AG10803 (cell line): Measurements from ENCODE around the gene ASB8.

Source experiments
- DNase-seq: peaks from one replicate; pipeline ENCODE4 v3.0.0; 2010; ENCODE audit warnings: low read depth
- H3K4me3 ChIP-seq: 2 replicates; pipeline ENCODE4 v1.5.1; 2011; ENCODE audit warnings: mild to moderate bottlenecking, low read length, control low read depth
- TF ChIP-seq, protein P1 (sequence below): conservative IDR thresholded peaks from 2 replicates; pipeline ENCODE4 v1.5.1; 2011; ENCODE audit warnings: mild to moderate bottlenecking, low read length, control low read depth, inconsistent platforms

The ASB8 gene

DNA sequence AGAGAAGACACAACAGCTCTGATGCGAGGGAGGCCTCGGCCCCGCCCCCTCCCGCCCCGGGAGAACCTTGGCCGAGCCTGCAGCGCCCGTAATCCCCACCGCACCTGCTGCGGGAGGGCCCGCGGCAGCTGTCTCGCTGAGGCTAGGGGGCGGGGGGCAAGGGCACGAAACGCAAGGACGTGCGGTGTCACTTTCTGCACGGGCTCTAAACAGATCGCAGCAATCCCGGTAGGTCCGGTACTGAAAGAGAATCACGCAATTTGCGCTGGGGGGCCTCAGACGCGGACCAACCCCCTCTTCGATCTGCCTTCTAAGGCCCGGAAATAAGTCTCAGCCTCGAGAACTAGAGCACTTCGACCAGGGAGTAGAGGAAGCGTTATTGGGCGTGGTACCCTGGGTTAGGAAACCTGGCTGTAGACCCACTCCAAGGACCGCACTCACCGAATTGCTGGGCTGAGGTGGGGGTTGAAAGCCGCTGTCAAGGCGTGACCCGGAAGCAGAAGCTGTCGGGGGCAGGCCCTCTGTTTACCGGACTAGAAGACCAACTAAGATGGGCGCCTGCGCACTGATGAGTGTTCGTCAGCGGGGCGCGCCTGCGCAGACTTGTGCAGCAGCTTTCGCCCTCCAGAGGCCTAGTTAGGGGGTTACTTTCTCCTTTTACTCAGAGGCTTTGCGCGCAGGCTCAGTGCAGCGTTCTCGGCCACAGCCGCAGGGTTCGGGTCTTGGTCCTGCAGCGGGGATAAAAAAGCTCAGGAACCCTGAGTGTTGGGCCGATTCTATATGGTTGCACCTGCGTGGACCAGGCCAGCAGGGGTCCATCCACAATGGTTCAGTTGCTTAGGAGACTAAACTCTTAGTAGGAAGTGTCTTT, at the start of gene ASB8:
Gene ASB8, minus strand, starts transcription at position 498 of the 871 bp plus-strand sequence. CDS start 4,019 bp downstream, outside the sequence.
- peak within 1 kb of the TSS; percentile 99 for H3K4me3 ChIP-seq
- TF ChIP-seq, protein P1, sequence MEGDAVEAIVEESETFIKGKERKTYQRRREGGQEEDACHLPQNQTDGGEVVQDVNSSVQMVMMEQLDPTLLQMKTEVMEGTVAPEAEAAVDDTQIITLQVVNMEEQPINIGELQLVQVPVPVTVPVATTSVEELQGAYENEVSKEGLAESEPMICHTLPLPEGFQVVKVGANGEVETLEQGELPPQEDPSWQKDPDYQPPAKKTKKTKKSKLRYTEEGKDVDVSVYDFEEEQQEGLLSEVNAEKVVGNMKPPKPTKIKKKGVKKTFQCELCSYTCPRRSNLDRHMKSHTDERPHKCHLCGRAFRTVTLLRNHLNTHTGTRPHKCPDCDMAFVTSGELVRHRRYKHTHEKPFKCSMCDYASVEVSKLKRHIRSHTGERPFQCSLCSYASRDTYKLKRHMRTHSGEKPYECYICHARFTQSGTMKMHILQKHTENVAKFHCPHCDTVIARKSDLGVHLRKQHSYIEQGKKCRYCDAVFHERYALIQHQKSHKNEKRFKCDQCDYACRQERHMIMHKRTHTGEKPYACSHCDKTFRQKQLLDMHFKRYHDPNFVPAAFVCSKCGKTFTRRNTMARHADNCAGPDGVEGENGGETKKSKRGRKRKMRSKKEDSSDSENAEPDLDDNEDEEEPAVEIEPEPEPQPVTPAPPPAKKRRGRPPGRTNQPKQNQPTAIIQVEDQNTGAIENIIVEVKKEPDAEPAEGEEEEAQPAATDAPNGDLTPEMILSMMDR: peak; percentile 55
- DNase-seq: peak; percentile 96

GRCh38 chr12:48203192-48203591, 45.9 kb upstream of the ASB8 start, which contains the start of gene OR10AD1:
Gene OR10AD1, minus strand, starts transcription at chr12:48203292. Its CDS starts 0 bp downstream, at chr12:48203292.
- TF ChIP-seq, protein P1: no peak
- H3K4me3 ChIP-seq: no peak within 1 kb of the TSS
- no peak for DNase-seq

DNA sequence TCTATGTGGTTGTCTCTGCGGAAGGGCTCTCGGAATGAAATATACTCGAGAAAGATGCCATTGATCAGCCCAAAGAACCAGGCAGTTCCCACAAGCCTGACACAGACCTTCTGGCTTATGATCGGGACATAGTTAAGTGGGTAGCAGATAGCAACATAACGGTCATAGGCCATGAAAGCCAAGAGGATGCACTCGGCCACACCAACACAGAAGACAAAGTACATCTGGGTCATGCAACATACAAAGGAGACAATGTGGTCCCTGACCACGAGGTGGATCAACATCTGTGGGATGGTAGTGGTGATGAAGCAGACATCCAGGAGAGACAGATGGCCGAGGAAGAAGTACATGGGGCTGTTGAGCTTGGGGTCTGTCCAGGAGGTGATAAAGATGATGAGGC, 45.5 kb upstream of the ASB8 start:
- TF ChIP-seq, protein P1: no peak
- no peak for DNase-seq

GRCh38 chr12:48201516-48201915, 44.2 kb upstream of the ASB8 start:
- no peak for DNase-seq
- H3K4me3 ChIP-seq: no peak overlapping the region
- TF ChIP-seq, protein P1: no peak

More for the DNA sequence above, 45.5 kb upstream of the ASB8 start:
- no peak overlapping the region for H3K4me3 ChIP-seq

GRCh38 chr12:48201091-48201490, 43.8 kb upstream of the ASB8 start:
- DNase-seq: no peak
- TF ChIP-seq, protein P1: no peak
- no peak overlapping the region for H3K4me3 ChIP-seq

GRCh38 chr12:48199774-48200221, 42.5 kb upstream of the ASB8 start:
- TF ChIP-seq, protein P1: no peak
- DNase-seq: peak; percentile 25
- no peak overlapping the region for H3K4me3 ChIP-seq

GRCh38 chr12:48198985-48199384, 41.7 kb upstream of the ASB8 start:
- peak overlapping the region; percentile 96 for H3K4me3 ChIP-seq
- no peak for DNase-seq
- TF ChIP-seq, protein P1: no peak
